HepG2 (cell line): ENCODE data around the gene DDX20.

Source experiments
- BHLHE40 ChIP-seq: IDR thresholded peaks from 2 replicates; pipeline ENCODE4 v1.6.1; 2011; ENCODE audit warnings: low read length, improper control_type of control experiment
- CTCF ChIP-seq: sonication (generic); formaldehyde crosslinking; IDR thresholded peaks from 2 replicates; pipeline ENCODE4 v1.5.0; 2020; ENCODE audit warnings: mild to moderate bottlenecking, missing genetic modification reagents, moderate library complexity
- ERF ChIP-seq: IDR thresholded peaks from 2 replicates; pipeline ENCODE4 v1.6.1; 2018; ENCODE audit warnings: missing biosample characterization, missing genetic modification reagents
- FOXJ3 ChIP-seq: sonication (generic); formaldehyde crosslinking; IDR thresholded peaks from 2 replicates; pipeline ENCODE4 v1.4.0; 2020; ENCODE audit warnings: missing genetic modification reagents, mild to moderate bottlenecking, borderline replicate concordance
- IRF2 ChIP-seq: IDR thresholded peaks from 2 replicates; pipeline ENCODE4 v1.6.1; 2018; ENCODE audit warnings: missing genetic modification reagents, missing compliant biosample characterization
- KLF6 ChIP-seq: IDR thresholded peaks from 2 replicates; pipeline ENCODE4 v1.8.0; 2016; ENCODE audit warnings: missing biosample characterization, missing genetic modification reagents
- MXI1 ChIP-seq: IDR thresholded peaks from 3 replicates; pipeline ENCODE4 v1.6.1; 2012; ENCODE audit warnings: low read depth, low read length, inconsistent platforms, borderline replicate concordance
- NCOA1 ChIP-seq: sonication (generic); formaldehyde crosslinking; IDR thresholded peaks from 2 replicates; pipeline ENCODE4 v1.9.0; 2021; ENCODE audit warnings: missing genetic modification reagents
- SCMH1 ChIP-seq: sonication (generic); formaldehyde crosslinking; IDR thresholded peaks from 2 replicates; pipeline ENCODE4 v1.9.0; 2021; ENCODE audit warnings: missing genetic modification reagents, mild to moderate bottlenecking, borderline replicate concordance
- ZBTB1 ChIP-seq: sonication (generic); formaldehyde crosslinking; IDR thresholded peaks from 2 replicates; pipeline ENCODE4 v1.4.0; 2020; ENCODE audit warnings: missing genetic modification reagents, borderline replicate concordance
- ZNF3 ChIP-seq: IDR thresholded peaks from 2 replicates; pipeline ENCODE4 v1.7.0; 2017; ENCODE audit warnings: inconsistent platforms
- ZNF318 ChIP-seq: sonication (generic); formaldehyde crosslinking; IDR thresholded peaks from 2 replicates; pipeline ENCODE4 v1.4.0; 2020; ENCODE audit warnings: mild to moderate bottlenecking, missing genetic modification reagents
- ZNF33B ChIP-seq: sonication (generic); formaldehyde crosslinking; IDR thresholded peaks from 2 replicates; pipeline ENCODE4 v1.5.1; 2020; ENCODE audit warnings: mild to moderate bottlenecking, missing genetic modification reagents
- ZNF674 ChIP-seq: sonication (generic); formaldehyde crosslinking; IDR thresholded peaks from 2 replicates; pipeline ENCODE4 v1.5.0; 2020; ENCODE audit warnings: low read depth, mild to moderate bottlenecking, missing genetic modification reagents

- TF ChIP-seq CTCF (no peak), ZNF318 (CRISPR knock-in tag) (no peak), SCMH1 (CRISPR knock-in tag) (no peak), ERF (CRISPR knock-in tag) (no peak), FOXJ3 (CRISPR knock-in tag) (no peak), KLF6 (CRISPR knock-in tag) (no peak), ZNF3 (CRISPR knock-in tag) (no peak), NCOA1 (no peak), ZBTB1 (CRISPR knock-in tag) (no peak), BHLHE40 (no peak), ZNF674 (CRISPR knock-in tag) (no peak), MXI1 (no peak), IRF2 (CRISPR knock-in tag) (no peak), ZNF33B (CRISPR knock-in tag) (no peak)
Measured at GRCh38 chr1:111778541-111779051, 22.9 kb downstream of the DDX20 start.
